COLO668 (cell line): ENCODE measurements around the gene RAB13.

ENCODE experiments used
- DNase-seq: peaks from one replicate; lab custom pipeline; 2025; ENCODE audit not compliant: unreplicated experiment; lab: John Stamatoyannopoulos, UW

The RAB13 gene

GRCh38 chr1:153978274-153978909, 7.7 kb downstream of the RAB13 start:
- DNase-seq: no peak

GRCh38 chr1:153977250-153978240, 8.6 kb downstream of the RAB13 start, which contains the start of gene JTB:
Gene JTB (minus strand): TSS chr1:153977674. CDS start chr1:153977252, 422 bp downstream.
- DNase-seq: peak; percentile 94

GRCh38 chr1:153976819-153977249, 9.3 kb downstream of the RAB13 start:
- DNase-seq: peak; percentile 51

GRCh38 chr1:153973525-153973924, 12.6 kb downstream of the RAB13 start:
- no peak for DNase-seq

GRCh38 chr1:153973071-153973470, 13.1 kb downstream of the RAB13 start:
- no peak for DNase-seq

GRCh38 chr1:153970346-153970745, 15.8 kb downstream of the RAB13 start:
- no peak for DNase-seq

- no peak for DNase-seq
These were observed 17.2 kb downstream of the RAB13 start for GRCh38 chr1:153968972-153969371.

GRCh38 chr1:153968408-153968807, 17.7 kb downstream of the RAB13 start:
- peak; percentile 43 for DNase-seq

GRCh38 chr1:153968000-153968363, 18.2 kb downstream of the RAB13 start:
- peak; percentile 73 for DNase-seq

- DNase-seq: peak; percentile 97
These were observed 18.8 kb downstream of the RAB13 start, which contains the start of gene CREB3L4 for GRCh38 chr1:153967107-153967999. Gene CREB3L4 (plus strand): TSS chr1:153967902. CDS start chr1:153968526, 624 bp downstream.

GRCh38 chr1:153963850-153964331, 22.2 kb downstream of the RAB13 start:
- peak; percentile 65 for DNase-seq

GRCh38 chr1:153963030-153963849, 22.9 kb downstream of the RAB13 start, which contains the start of gene SLC39A1:
Gene SLC39A1 (minus strand): TSS chr1:153963537. CDS start chr1:153962715, 822 bp downstream.
- peak; percentile 99 for DNase-seq

GRCh38 chr1:153962088-153963029, 23.8 kb downstream of the RAB13 start:
- DNase-seq: peak; percentile 64

GRCh38 chr1:153961421-153961820, 24.7 kb downstream of the RAB13 start:
- DNase-seq: no peak

GRCh38 chr1:153960206-153960605, 25.9 kb downstream of the RAB13 start:
- DNase-seq: no peak

- DNase-seq: no peak
These were observed 26.7 kb downstream of the RAB13 start for GRCh38 chr1:153959454-153959853.

GRCh38 chr1:153958961-153959260, 27.2 kb downstream of the RAB13 start:
- no peak for DNase-seq

- peak; percentile 99 for DNase-seq
These were observed 27.8 kb downstream of the RAB13 start, which contains the start of gene CRTC2 for GRCh38 chr1:153958111-153958960. Gene CRTC2 (minus strand): TSS chr1:153958612. CDS start chr1:153958497, 115 bp downstream.
